NCI-H2196 (cell line): ENCODE data around the gene SAPCD2.

Experiments
- DNase-seq: peaks from one replicate; lab custom pipeline; 2025; ENCODE audit not compliant: unreplicated experiment; lab: John Stamatoyannopoulos, UW

SAPCD2 gene

DNA sequence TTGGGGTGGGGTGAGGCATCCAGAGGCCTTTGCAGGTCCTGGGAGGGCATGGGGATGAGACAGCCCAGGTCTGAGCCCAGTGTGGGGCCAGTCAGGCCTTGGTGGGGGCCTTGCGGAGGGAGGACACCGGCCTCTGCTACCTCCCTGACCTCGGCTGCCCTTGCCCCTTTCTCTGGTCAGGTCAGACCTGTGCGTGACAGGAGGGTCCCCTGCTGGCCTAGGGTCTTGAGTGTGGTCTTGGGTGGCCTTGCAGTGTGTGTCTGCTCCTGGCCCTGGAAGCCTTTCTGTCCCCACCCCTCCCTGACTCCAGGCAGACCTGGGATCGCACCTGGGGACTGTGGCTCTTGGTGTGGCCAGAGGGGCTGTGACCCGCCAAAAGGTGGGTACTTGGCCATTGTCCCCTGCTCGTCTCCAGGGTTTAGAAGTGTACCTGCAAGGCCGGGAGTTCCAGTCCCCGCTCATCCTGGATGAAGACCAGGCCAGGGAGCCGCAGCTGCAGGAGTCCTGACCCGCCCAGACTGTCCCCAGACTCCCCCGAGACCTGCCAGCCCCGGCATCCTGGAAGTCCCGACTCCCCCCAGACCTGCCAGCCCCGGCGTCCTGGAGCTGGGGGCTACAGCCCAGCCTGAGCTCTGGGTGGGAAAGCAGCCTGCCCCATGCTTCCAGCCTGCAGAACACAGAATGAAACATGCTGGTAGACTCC lies 12.0 kb upstream of the SAPCD2 start:
- no peak for DNase-seq

DNA sequence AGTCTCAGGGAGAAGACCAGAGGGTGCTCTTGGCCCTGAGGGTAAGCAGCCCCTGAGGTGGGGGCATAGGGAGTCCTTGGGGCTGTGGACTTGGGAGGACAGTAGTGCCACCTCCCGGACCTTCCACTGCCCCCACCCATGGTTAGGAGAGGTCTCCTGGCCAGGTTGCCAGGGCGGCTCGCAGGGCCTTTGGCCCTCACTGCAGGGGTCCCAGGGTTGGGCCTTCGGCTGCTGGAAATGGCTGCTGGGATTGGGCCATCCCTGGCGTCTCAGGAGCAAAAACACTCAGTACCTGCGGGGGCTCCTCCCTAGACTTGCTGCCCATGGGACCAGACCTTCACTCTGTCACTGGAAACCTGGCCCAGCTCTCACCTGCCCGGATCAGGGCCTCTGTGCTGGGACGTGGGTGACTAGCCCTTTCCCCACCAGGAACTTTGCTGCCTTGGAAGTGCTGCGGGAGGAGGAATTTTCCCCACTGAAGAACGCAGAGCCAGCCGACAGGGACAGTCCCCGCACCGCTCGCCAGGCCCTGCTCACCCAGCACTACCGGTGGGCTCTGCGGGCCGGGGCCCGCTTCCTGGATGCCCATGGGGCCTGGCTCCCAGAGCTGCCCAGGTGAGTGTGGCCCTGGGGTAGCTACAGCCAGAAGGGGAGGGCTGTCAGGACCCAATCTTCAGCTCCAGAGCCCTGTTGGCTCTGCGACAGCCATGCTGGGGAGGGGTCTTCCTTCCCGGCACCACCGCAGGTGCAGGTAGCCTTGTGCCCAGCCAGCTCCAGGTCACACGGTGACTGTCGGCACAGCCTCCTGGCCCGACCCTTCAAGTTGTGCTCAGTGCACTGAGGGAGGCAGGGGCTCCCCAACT lies 10.1 kb upstream of the SAPCD2 start:
- DNase-seq: no peak

DNA sequence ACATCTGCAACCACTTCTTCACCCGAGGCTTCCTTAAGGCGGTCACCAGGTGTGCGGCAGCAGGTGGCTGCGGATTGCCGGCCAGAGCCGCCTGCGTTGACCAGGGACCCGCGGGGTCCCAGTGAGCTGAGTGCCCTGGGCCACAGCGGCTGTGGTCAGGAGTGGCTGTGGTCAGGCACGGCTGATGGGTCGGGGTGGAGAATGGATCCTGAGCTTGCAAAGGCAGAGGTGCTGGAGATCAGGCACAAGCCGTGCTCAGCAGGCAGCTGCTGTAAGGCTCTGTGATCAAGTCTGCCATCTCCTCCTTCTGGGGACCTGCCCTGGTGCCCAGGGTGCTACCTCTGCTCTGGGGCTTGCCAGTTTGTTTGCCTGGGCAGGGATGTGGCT lies 9.0 kb upstream of the SAPCD2 start:
- DNase-seq: no peak

DNA sequence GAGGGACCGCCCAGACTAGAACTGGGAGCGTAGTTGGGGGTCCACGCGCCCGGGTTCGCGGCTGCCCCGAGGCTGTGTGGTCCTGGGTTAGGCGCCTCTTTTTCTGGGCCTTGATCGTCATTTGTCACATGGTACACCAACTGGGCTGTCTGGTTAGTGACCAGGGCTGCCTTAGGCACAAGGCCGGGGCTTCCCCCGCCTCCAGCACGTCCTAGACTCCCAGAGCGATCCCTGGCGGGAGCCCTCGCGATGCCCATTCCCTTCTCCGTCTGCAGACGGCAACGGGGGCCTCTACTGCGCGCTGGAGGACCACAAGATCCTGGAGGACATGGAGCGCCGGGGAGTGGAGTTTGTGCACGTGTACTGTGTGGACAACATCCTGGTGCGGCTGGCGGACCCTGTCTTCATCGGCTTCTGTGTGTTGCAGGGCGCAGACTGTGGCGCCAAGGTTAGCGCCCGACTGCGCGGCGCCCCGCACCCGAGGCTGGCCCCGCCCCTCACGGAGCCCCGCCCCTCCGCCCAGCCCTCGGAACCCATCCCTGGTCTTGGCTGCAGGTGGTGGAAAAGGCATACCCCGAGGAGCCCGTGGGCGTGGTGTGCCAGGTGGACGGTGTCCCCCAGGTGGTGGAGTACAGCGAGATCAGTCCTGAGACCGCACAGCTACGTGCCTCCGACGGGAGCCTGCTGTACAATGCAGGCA lies 8.5 kb upstream of the SAPCD2 start:
- no peak for DNase-seq

DNA sequence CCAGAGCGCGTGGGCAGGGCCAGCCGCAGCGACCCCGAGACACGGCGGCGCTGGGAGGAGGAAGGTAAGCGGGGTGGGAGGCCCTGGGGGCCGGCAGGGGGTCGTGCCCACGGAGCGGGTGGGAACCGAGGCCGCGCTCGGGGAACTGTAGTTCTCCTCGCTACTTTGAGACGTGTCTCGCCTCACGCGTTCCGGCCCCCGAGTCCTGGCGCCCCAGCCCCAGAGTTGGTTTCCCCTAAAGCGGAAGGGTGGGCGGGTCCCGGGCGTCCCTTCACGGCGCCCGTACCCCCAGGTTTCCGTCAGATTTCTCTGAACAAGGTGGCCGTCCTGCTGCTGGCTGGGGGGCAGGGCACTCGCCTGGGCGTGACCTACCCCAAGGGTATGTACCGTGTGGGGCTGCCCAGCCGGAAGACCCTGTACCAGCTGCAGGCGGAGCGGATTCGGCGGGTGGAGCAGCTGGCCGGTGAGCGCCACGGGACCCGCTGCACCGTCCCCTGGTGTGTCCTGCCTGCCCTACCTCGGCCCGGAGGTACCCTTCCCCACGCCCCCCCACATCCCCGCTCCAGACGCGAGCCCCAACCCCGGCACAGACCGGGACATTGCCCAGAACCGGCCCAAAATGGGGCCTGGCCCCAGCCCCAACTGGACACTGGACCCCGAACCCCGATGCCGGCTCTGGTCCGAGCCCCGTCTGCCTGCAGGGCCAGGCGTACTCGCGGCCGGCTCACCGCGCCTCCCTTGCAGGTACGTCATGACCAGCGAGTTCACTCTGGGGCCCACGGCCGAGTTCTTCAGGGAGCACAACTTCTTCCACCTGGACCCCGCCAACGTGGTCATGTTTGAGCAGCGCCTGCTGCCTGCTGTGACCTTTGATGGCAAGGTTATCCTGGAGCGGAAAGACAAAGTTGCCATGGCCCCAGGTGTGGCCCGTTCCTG lies 7.7 kb upstream of the SAPCD2 start:
- DNase-seq: no peak

DNA sequence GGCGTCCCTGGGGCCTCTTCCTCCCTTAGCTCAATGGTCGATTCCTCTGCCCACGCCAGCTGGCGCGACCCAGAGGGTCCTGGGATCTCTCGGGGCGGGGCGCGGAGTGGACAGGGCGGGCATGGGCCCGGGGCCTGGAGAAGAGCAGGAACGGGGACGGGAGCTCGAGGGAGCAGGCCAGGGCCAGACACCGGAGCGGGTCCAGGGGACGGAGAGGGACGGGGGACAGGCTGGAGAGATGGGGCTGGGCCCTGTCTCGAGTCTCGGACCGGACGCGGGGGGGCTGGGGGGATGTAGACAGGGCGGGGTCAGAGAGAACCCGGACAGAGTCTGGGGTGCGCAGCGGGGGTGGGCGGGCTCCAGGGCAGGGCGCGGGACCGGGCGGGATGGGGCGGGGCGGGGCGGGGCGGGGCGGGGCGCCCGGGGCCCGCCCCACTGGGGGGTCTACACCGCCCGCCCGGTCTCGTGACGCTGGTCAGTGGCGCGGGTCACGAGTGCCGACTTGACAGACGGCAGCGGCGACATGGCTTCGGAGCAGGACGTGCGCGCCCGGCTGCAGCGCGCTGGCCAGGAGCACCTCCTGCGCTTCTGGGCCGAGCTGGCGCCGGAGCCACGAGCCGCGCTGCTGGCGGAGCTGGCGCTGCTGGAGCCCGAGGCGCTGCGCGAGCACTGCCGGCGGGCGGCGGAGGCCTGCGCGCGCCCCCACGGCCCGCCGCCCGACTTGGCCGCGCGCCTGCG lies 6.8 kb upstream of the SAPCD2 start, which contains the start of gene UAP1L1:
Gene UAP1L1, plus strand, starts transcription at position 508 of the 738 bp plus-strand sequence. Its CDS starts 16 bp downstream, at position 524.
- DNase-seq: peak; percentile 45

DNA sequence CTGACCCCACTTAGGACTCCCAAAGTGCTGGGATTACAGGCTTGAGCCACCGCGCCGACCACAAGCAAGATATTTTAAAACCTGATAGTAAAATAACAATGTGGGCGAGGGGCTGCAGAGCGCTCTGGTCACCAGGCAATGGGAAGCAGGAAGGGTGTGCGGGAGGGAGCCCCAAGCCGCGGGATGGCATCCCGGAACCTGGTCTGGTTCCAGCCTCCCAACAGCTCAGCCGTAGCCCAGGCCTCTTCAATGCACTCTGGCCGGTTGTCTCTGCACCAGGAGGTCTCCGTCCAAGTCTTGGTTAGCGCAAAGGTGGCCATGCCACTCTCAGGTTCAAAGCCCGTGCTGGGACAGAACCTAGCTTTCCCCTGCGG lies 6.3 kb upstream of the SAPCD2 start:
- DNase-seq: no peak

DNA sequence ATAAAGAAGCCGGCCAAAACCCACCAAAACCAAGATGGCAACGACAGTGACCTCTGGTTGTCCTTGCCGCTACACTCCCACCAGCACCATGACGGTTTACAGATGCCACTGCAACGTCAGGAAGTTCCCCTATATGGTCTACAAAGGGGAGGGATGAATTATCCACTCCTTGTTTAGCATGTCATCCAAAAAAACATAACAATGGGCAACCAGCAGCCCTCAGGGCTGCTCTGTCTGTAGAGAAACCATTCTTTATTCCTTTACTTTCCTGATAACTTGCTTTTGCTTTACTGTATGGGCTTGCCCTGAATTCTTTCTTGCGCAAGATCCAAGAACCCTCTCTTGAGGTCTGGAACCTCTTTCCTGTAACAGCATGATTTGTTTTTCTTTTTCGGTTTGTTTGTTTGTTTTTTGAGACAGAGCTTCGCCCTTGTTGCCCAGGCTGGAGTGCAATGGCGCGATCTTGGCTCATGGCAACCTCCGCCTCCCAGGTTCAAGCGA lies 5.0 kb upstream of the SAPCD2 start:
- DNase-seq: no peak

DNA sequence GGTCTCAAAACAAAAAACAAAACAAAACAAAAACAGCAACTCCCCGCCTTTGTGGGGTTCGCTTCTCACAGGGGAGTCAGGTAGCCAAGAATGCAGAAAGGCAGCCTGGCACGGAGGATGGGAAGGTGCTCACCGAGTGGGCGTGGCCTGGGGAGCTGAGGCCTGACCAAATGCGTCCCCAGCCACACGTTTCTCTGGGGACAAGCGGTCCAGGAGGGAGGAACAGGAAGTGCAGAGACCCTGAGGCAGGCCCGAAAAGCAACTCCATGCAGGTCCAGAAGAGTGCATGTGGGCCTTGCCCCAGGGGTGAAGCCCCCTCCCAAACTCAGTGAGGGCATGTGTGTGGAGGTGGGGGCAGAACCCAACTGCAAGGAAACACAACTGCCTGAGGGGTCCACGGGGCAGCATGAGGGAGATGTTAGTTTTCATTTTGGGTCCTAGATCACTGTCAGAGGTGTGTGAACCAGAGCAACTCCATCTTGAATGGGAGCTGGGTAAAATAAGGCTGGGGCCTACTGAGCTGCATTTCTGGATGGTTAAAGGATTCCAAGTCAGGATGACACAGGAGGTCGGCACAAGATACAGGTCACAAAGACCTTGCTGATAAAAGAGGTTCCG lies 4.4 kb upstream of the SAPCD2 start:
- DNase-seq: no peak

DNA sequence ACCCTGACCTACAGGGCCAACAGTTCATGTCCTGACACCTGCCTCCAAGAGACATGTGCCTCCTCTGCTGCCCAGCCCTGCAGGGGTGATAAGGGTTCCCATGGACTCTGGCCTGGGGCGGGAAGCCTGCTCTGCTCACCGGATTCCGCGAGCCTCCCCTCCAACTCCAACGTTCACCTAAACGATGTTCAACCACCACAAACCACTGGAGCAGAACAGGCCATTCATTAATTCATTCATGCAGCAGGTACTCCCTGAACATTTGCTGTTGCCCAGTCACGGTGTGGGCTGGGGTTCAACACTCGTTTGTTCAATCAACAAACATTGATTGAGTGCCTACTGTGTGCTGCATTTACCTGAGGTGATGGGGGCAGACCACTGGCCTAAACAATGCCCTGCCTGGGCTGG lies 3.6 kb upstream of the SAPCD2 start:
- DNase-seq: no peak

DNA sequence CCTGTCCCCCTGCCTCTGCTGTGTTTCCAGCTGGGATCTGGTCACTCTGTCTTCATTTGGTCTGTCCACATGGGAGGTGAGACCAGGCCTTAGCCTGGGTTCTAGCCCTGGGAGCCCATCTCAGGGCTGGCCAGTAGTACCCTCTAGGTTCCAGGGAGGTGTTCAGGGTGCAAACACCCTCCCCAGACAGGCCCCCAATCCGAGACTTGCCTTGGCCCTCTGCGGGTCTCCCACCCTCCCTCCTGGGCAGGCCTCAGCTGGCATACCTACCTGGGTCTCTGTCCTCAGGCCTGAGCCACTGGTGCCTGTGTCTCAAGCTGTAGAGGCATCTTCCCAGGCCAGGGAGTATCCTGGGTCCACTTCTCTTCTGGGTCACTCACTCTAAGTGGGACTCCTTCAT lies 925 bp upstream of the SAPCD2 start:
- DNase-seq: no peak

DNA sequence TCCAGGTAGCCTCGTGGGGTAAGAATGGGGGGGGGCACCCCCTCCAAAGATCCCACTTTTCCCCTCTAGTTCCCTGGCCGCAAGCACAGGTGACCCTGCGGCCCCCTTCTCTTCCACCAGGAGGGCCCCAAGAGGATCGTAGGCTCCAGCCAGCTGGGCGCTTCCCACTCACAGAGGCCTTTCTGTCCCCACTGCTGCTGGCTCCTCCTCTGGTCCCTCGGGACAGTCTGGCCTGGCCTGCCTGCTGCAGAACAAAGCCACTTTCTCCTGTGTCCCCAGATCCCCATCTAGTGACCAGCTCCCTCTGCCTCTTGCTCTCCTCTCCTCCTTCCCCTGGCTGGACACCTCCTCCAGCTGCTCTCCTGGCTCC lies 534 bp upstream of the SAPCD2 start:
- no peak for DNase-seq

DNA sequence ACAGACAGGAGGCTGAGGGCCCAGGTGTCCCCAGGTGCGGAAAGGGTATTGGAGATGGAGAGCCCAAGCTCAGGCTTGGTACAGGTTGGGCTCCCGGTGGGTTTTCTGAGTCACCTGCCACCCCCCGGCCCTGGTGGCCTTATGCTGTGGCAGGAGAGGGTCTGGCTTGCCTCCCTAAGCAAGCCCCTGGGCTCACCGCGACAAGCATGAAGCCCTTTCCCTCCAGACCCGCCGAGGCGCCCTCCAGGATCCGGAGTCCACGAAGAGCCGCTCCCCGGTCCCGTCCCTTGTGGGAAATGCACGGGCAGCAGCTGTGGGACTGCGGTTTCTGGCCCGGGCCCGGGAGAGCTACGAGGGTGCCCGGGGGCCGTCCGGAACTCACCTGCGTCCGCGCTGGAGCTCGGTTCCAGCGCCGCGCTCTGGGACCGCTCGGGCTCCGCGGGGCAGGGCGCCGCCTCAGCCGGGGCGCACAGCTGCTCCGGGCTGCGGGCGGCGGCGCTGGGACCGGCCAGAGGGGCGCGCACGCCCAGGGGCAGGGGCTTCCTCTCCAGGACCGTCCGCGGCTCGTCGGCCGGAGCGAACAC lies 757 bp downstream of the SAPCD2 start:
- no peak for DNase-seq

DNA sequence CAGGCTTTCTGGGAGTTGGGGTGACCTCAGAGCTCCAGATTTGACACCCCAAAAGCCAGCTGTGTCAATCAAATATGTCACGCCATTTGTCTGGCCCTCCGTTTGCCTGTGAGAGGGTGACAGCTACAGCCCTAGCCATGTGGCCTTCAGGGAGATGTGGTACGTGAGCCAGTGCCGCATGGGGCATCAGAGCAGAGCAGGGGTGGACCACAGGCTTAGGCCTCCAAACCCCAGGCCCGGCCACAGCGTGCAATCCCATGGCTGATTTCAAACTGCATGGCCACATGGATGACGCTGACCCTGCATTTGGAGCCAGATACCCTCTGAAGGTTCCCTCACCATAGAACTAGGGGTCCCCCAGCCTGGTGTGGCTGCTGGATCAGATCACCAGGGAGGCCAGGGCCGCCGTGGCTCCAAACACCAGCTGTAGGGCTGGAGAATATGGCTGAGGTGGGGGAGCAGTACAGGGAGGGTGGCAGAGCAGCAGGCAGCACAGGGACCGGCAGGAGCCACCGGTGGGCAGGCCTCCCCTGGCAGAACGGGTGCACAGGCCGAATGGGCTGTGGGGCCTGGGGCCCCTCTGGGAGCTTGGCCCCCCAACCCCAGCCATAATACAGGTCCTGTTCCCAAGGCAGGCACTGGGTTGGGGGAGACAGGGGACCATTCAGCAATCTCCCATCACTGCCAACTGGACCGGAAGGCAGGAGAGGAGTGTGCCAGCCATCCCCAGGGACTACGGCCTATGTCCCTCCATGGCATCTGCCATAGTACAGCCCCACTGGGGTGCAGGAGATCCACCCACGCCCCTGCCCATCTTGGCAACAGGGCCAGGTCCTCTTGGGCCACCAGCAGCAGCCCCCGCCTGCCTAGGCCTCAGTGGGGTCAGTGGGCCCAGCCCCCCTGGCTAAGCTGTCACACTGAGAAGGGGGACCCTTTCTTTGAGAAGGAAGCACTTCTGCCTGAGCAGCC lies 1.5 kb downstream of the SAPCD2 start:
- DNase-seq: no peak

DNA sequence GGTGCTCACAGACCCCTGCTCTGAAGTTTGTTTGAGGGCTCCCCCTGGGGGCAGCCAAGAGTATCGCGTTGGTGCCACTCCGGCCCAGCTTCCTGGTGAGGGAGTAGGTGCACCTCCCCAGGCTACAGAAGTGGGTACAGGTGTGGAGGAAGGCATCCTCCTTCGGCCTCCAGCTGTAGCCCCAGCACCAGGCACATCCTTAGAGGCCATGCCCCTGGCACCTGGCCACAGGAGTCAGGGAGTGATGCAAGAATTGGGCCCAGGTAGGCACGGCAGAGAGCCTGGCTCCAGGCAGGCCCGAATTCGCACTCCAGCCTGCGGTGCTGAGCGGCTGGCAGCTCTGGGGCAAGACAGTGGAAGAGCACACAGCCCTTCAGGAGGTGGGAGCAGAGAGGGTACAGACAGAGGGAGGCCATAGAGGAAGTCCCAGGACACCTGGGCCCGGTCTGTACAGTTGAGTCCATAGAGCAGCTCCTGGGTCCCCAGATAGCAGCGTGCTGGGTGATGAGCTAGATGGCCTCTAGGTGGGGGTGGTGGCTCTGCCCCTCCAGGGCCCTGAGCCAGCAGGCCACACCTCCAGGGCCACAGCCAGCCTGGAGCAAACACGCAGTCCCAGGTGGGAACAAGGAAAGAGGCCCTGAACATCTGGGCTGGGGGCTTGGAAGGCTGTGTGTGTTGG lies 2.4 kb downstream of the SAPCD2 start:
- DNase-seq: peak; percentile 86

DNA sequence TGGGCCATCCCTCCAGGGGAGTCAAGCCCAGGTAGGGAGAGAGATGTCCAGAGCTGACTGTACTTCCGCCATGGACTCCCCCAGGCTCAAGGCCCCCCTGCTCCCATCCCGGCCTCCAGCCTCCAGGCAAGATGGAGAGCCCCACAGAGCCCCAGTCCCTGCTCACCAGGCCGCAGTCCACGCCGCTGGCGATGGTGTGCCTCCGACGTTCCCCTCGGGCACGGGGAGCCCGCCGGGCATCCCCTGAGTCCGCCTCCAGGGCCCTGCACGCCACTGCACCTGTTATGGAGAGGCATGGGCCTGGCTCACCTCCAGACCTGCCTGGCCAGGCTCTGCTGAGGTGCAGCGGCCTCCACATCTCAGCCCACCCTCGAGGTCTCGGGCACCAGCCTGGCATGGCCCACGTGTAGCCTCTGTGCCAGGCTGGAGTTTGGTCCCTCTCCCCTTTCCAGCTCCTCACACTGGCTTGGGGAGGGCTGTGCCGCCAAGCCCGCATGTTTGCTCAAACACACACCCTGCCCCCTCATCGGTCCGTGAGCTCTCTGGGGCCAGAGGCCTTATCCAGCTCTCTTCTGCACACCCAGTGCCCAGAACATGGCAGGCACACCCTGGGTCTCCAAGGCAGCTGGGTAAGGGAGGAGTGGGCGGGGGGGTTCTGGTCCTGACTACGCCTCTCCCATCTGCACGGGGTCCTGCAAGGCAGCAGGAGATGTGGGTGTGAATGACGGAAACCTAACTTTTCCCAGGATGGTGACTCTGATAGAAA lies 4.1 kb downstream of the SAPCD2 start:
- no peak for DNase-seq
